ENCODE measurements around the gene TERB1.

Gene TERB1, protein sequence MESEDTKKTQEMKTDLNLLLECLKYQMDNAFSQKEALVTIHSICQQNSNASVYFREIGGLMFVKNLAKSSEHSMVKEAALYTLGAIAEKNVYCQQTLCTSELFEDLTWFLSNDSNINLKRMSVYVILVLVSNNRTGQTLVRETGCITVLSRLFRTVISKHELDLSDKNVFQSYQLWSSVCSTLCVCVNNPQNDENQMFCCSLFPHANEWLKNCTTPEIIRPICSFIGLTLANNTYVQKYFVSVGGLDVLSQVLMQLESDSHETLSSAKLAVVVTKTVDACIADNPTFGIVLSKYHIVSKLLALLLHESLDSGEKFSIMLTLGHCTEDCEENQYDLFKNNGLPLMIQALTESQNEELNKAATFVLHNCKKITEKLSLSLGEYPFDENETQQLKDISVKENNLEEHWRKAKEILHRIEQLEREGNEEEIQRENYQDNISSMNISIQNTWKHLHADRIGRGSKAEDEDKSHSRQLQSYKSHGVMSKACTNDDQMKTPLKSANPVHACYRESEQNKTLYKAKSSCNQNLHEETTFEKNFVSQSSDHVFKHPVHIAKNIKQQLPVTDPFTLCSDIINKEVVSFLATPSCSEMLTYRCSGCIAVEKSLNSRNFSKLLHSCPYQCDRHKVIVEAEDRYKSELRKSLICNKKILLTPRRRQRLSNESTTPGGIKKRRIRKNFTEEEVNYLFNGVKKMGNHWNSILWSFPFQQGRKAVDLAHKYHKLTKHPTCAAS

GRCh38 chr16:66801320-66802105, at the start of gene TERB1:
TSS of gene TERB1 (minus strand) at chr16:66801584. CDS start at chr16:66796798, 4,786 bp downstream.
- no peak for DNase-seq

GRCh38 chr16:66850115-66850815, 48.9 kb upstream of the TERB1 start:
- DNase-seq = no peak

DNA sequence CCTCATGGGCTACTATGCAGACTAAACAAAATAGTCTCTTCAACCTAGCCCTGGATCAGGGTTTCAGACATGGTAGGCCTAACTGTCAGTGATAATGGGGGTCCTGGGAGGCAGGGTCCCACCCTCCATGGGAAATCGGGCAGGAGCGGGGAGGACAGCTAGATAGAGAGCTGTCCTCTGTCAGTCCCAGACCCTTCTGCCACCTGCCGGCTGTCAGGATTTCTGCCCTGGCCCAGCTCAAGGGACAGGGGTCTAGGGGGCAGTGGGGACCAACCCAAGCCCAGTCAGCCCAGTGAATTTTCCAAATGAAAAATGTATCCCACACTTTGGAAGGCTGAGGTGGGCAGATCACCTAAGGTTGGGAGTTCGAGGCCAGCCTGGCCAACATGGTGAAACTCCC, 48.2 kb upstream of the TERB1 start:
- no peak for DNase-seq

DNA sequence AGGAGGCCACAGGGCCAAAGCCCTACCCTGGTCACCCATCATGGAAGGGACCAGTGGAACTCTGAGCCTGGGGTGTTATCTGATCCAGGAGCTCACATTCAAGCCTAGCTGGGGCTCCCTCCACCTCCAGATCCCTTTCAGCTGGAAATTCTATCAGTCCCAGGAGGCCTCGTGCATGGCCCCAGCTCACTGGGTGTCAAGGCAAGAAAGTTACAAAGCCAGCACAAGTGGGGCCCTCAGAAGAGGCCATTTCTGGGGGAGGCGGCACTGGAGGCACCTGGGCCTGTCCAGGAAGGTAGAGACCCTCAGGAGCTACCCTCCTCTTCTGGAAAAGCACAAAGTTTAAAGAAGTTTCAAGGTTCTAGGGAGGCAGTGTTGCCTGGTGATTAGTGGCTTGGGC, 47.6 kb upstream of the TERB1 start:
- no peak for DNase-seq

- DNase-seq = no peak
Measured at GRCh38 chr16:66848172-66848571, 46.8 kb upstream of the TERB1 start.

GRCh38 chr16:66847533-66848067, 46.2 kb upstream of the TERB1 start:
- DNase-seq = no peak

DNA sequence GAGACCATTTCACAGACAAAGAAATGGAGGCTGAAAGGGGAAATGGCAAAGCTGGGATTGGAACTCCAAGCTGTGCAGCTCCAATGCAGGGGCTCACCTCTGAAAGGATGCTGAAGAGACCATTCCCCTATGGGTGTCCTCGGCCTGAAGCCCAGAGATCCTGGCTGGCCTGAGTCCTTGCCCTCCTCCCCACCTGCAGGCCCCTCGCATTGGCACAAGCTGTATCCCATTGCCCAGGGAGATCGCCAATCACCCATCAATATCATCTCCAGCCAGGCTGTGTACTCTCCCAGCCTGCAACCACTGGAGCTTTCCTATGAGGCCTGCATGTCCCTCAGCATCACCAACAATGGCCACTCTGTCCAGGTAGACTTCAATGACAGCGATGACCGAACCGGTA, 45.4 kb upstream of the TERB1 start:
- DNase-seq = no peak

DNA sequence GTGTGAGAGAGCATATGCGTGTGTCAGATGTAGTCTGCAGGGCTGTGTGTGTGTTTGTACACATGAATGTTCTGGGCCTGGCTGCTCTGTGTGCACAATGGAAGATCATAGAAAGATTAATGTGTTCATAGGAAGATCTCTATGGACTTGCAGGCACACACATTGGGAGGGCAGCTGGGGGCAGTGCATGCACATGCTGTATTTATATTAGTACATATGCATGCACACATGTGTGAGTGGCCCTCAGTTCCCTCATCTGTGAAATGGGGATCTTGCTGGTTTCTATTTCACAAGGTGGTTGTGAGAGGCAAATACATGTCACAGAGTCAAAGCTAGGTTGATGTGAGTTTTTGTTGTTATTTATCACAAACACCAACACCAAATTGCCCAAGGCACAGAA, 44.9 kb upstream of the TERB1 start:
- no peak for DNase-seq

DNA sequence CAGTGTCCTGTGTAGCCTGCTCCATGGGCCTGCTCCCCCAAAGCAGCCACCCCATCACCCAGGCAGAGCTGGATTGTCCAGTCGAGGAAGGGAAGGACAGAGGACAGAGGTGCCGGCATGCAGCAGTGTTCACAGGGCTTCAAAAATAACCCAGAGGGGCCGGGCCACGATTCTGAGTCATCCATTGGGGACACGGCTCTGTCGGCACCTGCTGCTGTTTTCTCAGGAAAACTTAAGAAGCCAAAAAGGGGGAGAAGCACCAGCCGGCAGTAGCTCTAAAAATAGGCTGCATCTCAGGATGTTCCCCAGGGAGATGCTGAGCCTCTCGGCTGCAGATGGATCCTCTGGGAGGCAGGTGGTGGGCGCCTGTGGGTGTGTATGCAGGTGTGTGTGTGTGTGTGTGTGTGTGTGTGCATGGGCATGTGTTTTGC, 44.4 kb upstream of the TERB1 start:
- DNase-seq = no peak

DNA sequence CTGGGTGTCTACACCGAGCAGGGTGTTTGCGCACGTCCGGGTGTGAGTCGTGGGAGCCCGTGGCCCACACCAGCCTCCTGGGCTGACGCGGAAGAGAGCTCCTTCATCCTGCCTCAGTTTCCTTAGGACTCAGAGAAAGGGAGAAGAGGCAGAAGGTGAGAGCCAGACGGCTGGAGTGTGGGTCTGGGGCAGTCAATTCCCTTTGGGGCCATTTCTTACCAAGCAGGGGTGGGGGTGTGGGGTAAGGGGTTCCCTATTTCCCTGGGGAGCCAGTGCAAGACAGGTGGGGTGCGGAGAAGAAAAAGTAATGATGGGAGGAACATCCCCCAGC, 43.7 kb upstream of the TERB1 start:
- no peak for DNase-seq

DNA sequence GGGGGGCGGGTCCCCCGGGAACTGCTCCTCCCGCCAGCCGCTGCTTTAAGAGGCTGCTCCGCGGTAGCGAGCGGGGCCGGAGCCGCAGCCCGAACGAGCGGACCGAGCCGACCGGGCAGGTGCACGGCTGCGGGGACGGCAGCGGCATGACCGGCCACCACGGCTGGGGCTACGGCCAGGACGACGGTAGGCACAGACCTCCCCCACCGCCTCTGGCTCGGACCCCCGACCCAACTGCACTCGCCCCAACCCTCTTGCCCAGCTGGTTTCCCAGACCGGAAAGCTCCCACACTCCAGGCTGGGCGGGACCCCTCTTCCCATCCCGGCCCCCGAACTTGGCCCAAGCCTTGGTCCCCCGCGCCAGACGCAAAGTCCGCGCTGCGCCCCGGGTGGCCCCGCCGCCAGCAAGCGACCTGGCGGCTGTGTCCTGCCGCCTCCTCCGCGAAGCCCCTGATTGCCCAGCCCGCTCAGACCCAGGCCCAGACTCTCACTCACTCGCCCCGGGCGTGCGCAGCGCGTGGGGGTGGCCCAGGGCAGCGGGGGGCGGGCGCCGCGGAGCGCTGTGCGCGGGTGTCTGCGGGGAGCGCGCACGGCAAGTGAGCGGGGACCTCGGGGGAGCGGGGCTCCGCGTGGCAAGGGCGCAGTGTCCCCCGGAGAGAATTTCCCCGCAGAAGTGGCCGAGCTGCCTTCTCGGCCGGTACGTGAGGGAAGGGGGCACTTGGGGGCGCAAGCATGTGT, 43.1 kb upstream of the TERB1 start, which contains the start of gene CA7:
Gene CA7, plus strand, starts transcription at position 73 of the 738 bp plus-strand sequence. Its CDS starts 74 bp downstream, at position 147.
- DNase-seq = no peak

- DNase-seq = no peak
Measured at GRCh38 chr16:66844009-66844341, 42.6 kb upstream of the TERB1 start.

DNA sequence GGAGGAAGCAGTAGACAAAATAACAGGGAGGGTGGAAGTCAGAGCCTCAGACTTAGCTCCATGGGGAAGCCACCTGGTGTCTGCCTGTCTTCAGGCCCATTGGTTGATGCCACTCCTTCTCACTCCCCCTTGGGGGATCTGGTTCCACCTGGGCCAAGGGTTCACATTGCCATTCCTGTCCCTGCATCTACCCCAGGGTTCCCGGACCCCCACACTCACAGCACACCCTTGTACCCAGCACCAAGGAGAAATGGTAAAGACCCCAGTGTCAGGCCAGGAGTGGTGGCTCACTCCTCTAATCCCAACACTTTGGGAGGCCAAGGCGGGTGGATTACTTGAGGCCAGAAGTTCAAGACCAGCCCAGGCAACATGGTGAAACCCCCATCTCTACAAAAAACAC, 41.8 kb upstream of the TERB1 start:
- DNase-seq = no peak

- DNase-seq = no peak
Measured at GRCh38 chr16:66842765-66843164, 41.4 kb upstream of the TERB1 start.

GRCh38 chr16:66841366-66841765, 40.0 kb upstream of the TERB1 start:
- DNase-seq = no peak

DNA sequence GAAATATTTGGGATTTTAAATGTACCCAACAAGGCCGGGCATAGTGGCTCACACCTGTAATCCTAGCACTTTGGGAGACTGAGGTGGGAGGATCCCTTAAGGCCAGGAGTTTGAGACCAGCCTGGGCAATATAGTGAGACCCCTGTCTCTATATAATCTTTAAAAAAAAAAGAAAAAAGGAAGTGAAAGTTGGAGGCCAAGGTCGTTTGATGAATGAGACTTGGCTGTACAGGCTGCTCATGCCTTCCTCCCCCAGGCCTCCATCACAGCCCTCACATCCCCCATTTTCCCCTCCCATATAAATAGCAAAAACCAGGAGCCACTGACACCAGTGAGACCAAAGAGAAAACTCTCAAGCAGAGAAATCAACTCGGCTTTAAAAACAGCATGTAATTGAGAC, 39.5 kb upstream of the TERB1 start:
- DNase-seq = no peak

DNA sequence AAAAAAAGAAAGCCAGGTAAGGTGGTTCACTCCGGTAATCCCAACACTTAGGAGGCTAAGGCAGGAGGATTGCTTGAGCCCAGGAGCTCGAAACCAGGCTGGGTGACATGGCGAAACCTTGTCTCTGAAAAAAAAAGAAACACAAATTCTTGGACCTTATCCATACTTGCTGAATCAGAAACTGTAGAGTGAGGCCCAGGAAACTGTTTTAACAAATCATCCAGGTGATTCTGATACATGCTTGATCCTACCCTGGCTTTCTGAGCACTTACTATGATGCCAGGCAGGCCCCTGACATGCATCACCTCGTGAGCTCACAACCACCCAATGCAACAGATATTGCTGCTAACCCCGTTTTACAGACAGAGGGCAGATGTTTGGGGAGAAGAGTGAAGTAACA, 33.4 kb upstream of the TERB1 start:
- no peak for DNase-seq

- DNase-seq = no peak
Measured at GRCh38 chr16:66832661-66833305, 31.4 kb upstream of the TERB1 start.

- no peak for DNase-seq
Measured at GRCh38 chr16:66832190-66832589, 30.8 kb upstream of the TERB1 start.

DNA sequence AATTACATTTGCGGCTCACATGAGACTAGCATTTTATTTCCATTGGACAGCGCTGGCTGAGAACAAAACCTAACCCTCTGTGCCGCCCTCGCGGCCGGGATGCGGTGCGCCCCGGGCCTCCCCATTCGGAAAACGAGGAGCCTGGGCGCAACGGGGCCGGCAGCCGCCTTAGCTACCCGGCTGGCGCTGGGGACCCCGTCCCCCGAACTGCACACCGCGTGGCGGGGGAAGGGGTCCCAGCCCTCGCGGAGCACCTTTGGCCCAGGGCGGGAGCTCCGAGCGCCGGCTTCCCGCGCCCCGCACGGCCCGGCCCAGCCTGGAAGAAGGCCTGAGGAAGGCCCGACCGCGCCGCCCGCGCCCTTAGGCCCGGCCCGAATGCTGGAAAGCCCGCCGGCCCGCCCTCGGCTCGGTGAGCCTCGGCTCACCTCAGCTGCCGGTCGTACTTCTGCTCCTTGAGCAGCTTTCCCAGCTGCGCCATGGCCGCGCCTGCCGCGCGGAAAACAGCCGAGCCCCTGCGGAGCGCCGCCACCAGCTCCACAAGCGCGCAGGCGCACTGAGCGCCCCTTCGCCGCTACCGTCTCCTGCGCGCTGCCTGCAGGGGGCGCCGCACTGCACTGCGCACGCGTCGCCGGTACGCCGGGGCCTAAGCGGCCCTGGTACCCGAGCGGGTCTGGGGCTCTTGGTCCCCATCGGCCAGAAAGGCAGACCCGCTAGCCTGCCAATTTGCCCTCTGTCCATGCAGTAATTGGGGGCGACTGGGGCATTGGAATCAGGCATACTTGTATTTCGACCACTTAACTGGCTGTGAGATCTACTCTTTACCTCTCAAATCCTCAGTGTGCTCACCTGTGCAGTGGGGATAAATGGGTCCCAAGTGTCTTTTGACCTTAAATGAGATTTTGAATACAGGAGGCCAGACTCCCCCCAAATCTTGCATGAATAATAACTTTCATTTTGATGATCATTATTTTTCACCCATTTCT, 29.3 kb upstream of the TERB1 start, which contains the start of gene NAE1:
Gene NAE1, minus strand, starts transcription at position 555 of the 983 bp plus-strand sequence. Its CDS starts 77 bp downstream, at position 478.
- DNase-seq = peak; percentile 83 to 89

Data from stimulated activated CD4-positive, alpha-beta T cell treated with anti-CD3 and anti-CD28 coated beads, Interleukin-4, amount 100 ng/mL, for 4 hours (primary cell).